ENCODE results near the gene PLEKHG3. TPM values are rescaled to one million over a fixed set of nuclear protein-coding genes. Genes with fewer than 3 reads are reported as not detected.
A peak's percentile ranks its signal among the peaks of the same experiment; 100 is the strongest.

Gene PLEKHG3
- total RNA-seq, 1 experiment from 2014 or later, result 1.9 TPM

GRCh38 chr14:64779472-64779871 lies 75.2 kb downstream of the PLEKHG3 start:
- no peak for DNase-seq (ENCODE audit: low read depth)

GRCh38 chr14:64782196-64782595 lies 78.0 kb downstream of the PLEKHG3 start:
- DNase-seq (ENCODE audit: low read depth), result no peak

GRCh38 chr14:64784006-64784405 lies 79.8 kb downstream of the PLEKHG3 start:
- DNase-seq (ENCODE audit: low read depth), result no peak

- no peak for DNase-seq (ENCODE audit: low read depth)
Measured at GRCh38 chr14:64786296-64787149, 82.3 kb downstream of the PLEKHG3 start.

GRCh38 chr14:64787619-64788018 lies 83.4 kb downstream of the PLEKHG3 start:
- no peak for DNase-seq (ENCODE audit: low read depth)

GRCh38 chr14:64788706-64789105 lies 84.5 kb downstream of the PLEKHG3 start:
- DNase-seq (ENCODE audit: low read depth), result peak; percentile 93

- peak; percentile 53 for DNase-seq (ENCODE audit: low read depth)
Measured at GRCh38 chr14:64789696-64790095, 85.5 kb downstream of the PLEKHG3 start.

GRCh38 chr14:64790478-64790877 lies 86.3 kb downstream of the PLEKHG3 start:
- DNase-seq (ENCODE audit: low read depth), result no peak

GRCh38 chr14:64792231-64792630 lies 88.0 kb downstream of the PLEKHG3 start:
- DNase-seq (ENCODE audit: low read depth), result no peak

- no peak for DNase-seq (ENCODE audit: low read depth)
Measured at GRCh38 chr14:64792871-64793560, 88.8 kb downstream of the PLEKHG3 start.

GRCh38 chr14:64795211-64795610 lies 91.0 kb downstream of the PLEKHG3 start:
- no peak for DNase-seq (ENCODE audit: low read depth)

- DNase-seq (ENCODE audit: low read depth), result no peak
Measured at GRCh38 chr14:64795921-64796320, 91.7 kb downstream of the PLEKHG3 start.

- no peak for DNase-seq (ENCODE audit: low read depth)
Measured at GRCh38 chr14:64796369-64796768, 92.1 kb downstream of the PLEKHG3 start.

- DNase-seq (ENCODE audit: low read depth), result no peak
Measured at GRCh38 chr14:64799555-64799954, 95.3 kb downstream of the PLEKHG3 start.

Other genes starting within 250 kb of the PLEKHG3 start
- 0.36 and 0.59 TPM in 2 replicates for gene AKAP5, start 238.9 kb upstream of the PLEKHG3 start, total RNA-seq (2014; rRNA removed; shearing (Covaris generic))
- gene ZBTB25, start 200.6 kb upstream of the PLEKHG3 start, total RNA-seq (2014; rRNA removed; shearing (Covaris generic)), result 3.8 and 8.3 TPM in 2 replicates
- 28.0 and 33.0 TPM in 2 replicates for gene ZBTB1, start 199.7 kb upstream of the PLEKHG3 start, total RNA-seq (2014; rRNA removed; shearing (Covaris generic))
- gene HSPA2, start 163.7 kb upstream of the PLEKHG3 start, total RNA-seq (2014; rRNA removed; shearing (Covaris generic)), result 10.0 and 11.2 TPM in 2 replicates
- 0.48 and 0.78 TPM in 2 replicates for gene PPP1R36, start 154.5 kb upstream of the PLEKHG3 start, total RNA-seq (2014; rRNA removed; shearing (Covaris generic))
- gene SPTB, start 175.5 kb downstream of the PLEKHG3 start, total RNA-seq (2014; rRNA removed; shearing (Covaris generic)), result 0.84 and 1.2 TPM in 2 replicates
- 55.1 and 62.2 TPM in 2 replicates for gene CHURC1, start 210.0 kb downstream of the PLEKHG3 start, total RNA-seq (2014; rRNA removed; shearing (Covaris generic))
- not detected in 2 replicates for gene GPX2, start 238.3 kb downstream of the PLEKHG3 start, total RNA-seq (2014; rRNA removed; shearing (Covaris generic))

All from RPMI7951 (cell line).